Loucy (cell line): ENCODE results near the gene CTDSP2.

ENCODE experiments used
- H2AFZ ChIP-seq: fragments of 200-600 bp; sonication (generic); 2 replicates; pipeline ENCODE4 v1.6.0; 2016; ENCODE audit warnings: antibody characterized with exemption, mild to moderate bottlenecking, low read length, moderate library complexity
- H3F3A ChIP-seq: fragments of 200-600 bp; 2 replicates; pipeline ENCODE4 v1.6.0; 2016; ENCODE audit warnings: antibody characterized with exemption, low read depth, mild to moderate bottlenecking
- H3K27me3 ChIP-seq: fragments of 200-600 bp; sonication (generic); 2 replicates; pipeline ENCODE4 v1.6.1; 2014; ENCODE audit warnings: low read length, mild to moderate bottlenecking; ENCODE audit not compliant: insufficient read depth, poor library complexity, severe bottlenecking
- H3K36me3 ChIP-seq: fragments of 200-600 bp; sonication (generic); 2 replicates; pipeline ENCODE4 v1.6.1; 2016; ENCODE audit warnings: low read length; ENCODE audit not compliant: insufficient read depth
- H3K4me1 ChIP-seq: fragments of 200-600 bp; sonication (generic); 2 replicates; pipeline ENCODE4 v1.5.1; 2014; ENCODE audit warnings: low read length, mild to moderate bottlenecking; ENCODE audit not compliant: insufficient read depth, poor library complexity, severe bottlenecking
- H3K4me2 ChIP-seq: fragments of 200-600 bp; sonication (generic); 2 replicates; pipeline ENCODE4 v1.6.0; 2014; ENCODE audit warnings: antibody characterized with exemption, low read length, low read depth, mild to moderate bottlenecking; ENCODE audit not compliant: poor library complexity, severe bottlenecking
- H3K4me3 ChIP-seq: fragments of 200-600 bp; sonication (generic); 2 replicates; pipeline ENCODE4 v1.5.1; 2014; ENCODE audit warnings: low read length, mild to moderate bottlenecking, mixed read lengths; ENCODE audit not compliant: poor library complexity, severe bottlenecking
- H3K79me2 ChIP-seq: fragments of 200-600 bp; sonication (generic); 2 replicates; pipeline ENCODE4 v1.6.1; 2014; ENCODE audit warnings: low read length; ENCODE audit not compliant: insufficient read depth
- H3K9ac ChIP-seq: fragments of 200-600 bp; sonication (generic); 2 replicates; pipeline ENCODE4 v1.6.0; 2014; ENCODE audit warnings: mild to moderate bottlenecking, low read depth, low read length, moderate library complexity; ENCODE audit not compliant: poor library complexity, severe bottlenecking
- H3K9me2 ChIP-seq: fragments of 200-600 bp; sonication (generic); replicated peaks from 2 replicates; pipeline ENCODE4 v1.6.1; 2016; ENCODE audit warnings: low read depth, low read length, mixed read lengths
- H3K9me3 ChIP-seq: fragments of 200-600 bp; sonication (generic); 2 replicates; pipeline ENCODE4 v1.6.1; 2014; ENCODE audit warnings: mild to moderate bottlenecking, antibody characterized with exemption, low read length, low read depth; ENCODE audit not compliant: insufficient read depth
- H4K20me1 ChIP-seq: fragments of 200-600 bp; sonication (generic); 2 replicates; pipeline ENCODE4 v1.6.0; 2014; ENCODE audit warnings: antibody characterized with exemption, low read length, mild to moderate bottlenecking; ENCODE audit not compliant: insufficient read depth, poor library complexity, severe bottlenecking
- CTCF ChIP-seq: fragments of 200-600 bp; sonication (generic); conservative IDR thresholded peaks from 2 replicates; pipeline ENCODE4 v1.5.1; 2014; ENCODE audit warnings: mild to moderate bottlenecking, antibody characterized with exemption, low read length
- EZH2phosphoT487 ChIP-seq: fragments of 200-600 bp; IDR thresholded peaks from 2 replicates; pipeline ENCODE4 v1.6.1; 2018; ENCODE audit warnings: antibody characterized with exemption, mild to moderate bottlenecking, moderate library complexity, borderline replicate concordance

Gene CTDSP2

DNA sequence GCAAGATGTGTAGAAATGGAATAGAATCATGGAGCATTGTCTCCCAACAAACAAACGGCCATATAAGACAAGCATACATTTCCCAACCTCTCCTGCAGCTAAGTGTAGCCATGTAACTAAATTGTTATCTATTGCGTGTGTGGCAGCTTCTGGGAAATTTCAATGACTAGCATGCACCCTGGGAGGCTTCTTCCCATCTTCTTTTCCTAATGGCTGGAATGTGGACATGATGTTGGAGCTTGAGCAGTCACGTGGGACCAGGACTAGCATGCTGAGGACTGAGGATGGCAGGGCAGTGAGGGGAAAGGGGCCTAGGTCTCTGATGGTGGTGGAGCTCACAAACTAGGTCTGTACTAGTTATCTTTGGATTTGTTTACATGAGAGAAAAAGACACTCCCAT is 21.7 kb upstream of the CTDSP2 start:
- Histone ChIP-seq H4K20me1 (no peaks in the 10 kb centered on the region), H3K36me3 (no peaks in the 10 kb centered on the region), H3K9me2 (no peaks in the 10 kb centered on the region), H3F3A (no peaks in the 10 kb centered on the region), H3K4me3 (no peak overlapping the region), H3K4me1 (no peaks in the 10 kb centered on the region), H3K4me2 (no peak overlapping the region), H3K9ac (no peak overlapping the region), H3K79me2 (no peaks in the 10 kb centered on the region), H2AFZ (no peak overlapping the region), H3K27me3 (no peaks in the 10 kb centered on the region), H3K9me3 (no peaks in the 10 kb centered on the region)
- TF ChIP-seq EZH2phosphoT487 (no peak), CTCF (no peak)

DNA sequence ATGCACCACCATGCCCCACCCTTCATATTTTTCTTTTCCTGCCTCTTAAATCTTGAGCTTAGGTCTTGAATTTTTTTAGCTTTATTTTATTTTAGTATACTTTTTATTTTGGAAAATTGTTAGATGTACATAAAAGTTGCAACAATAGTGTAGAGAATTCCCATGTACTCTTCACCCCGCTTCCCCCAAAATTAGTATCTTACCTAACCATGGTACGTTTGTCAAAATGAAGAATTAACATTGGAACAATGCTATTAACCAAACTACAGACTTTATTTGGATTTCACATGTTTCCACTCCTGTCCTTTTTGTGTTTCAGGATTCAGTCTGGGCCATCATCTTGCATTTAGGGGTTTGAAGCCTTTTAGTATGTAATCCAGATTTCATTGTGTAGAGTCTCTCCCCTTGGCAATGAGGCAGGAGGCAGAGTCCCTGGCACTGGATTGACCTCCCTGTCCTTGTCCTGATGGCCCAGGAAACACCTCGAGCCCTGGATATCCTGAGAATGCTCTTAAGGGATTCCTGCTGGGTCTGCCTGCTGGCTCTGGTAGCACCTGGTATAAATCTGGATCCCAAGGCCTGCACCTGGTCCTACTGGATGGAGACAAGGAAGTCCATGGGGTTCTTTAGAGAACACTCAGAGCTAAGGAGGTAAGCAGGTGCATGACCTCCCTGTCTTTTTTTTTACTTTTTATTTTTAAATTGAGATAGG is 19.9 kb upstream of the CTDSP2 start:
- Histone ChIP-seq H3K79me2 (no peaks in the 10 kb centered on the region), H3K4me2 (no peak overlapping the region), H3F3A (no peaks in the 10 kb centered on the region), H3K4me1 (no peaks in the 10 kb centered on the region), H3K27me3 (no peaks in the 10 kb centered on the region), H3K36me3 (no peaks in the 10 kb centered on the region), H3K9me3 (no peaks in the 10 kb centered on the region), H4K20me1 (no peaks in the 10 kb centered on the region), H3K9ac (no peak overlapping the region), H3K9me2 (no peaks in the 10 kb centered on the region), H3K4me3 (no peak overlapping the region), H2AFZ (no peak overlapping the region)
- TF ChIP-seq EZH2phosphoT487 (no peak), CTCF (no peak)

DNA sequence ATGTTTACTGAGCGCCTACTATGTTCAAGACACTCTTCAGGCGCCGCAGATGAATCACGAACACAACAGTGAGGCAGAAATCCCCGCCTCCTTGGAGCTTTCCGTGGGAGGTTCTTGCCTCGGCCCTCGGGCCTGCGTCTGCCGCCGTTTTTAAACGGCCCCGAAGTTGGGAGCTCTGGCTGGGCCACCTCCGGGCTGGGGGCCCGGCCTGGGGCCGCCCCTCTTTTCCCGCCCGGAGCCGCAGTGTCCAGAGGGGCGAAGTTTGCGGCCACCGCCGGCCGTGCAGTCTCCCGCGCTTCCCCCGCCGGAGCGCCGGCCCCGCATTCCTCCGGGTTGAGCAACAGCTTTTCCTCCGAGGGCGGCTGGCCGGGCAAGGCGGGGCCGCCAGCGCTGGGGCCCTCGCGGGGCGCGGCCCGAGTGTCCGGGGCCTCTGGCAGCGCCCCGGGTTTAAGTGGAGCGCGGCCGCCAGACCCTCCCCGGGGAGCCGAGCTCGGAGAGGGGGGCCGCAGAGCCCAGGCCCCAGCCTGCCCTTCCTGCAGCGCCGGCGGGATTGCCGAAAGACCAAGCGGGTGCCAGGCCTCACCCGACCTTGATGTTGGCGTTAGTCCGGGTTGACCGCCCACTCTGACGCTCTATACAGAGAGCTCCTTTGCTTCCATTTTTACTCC is 18.7 kb upstream of the CTDSP2 start:
- no peaks in the 10 kb centered on the region for H3K27me3 ChIP-seq

More for the DNA sequence above, 18.7 kb upstream of the CTDSP2 start:
- H3K9me3 ChIP-seq, result no peaks in the 10 kb centered on the region
- H4K20me1 ChIP-seq, result no peaks in the 10 kb centered on the region
- no peaks in the 10 kb centered on the region for H3F3A ChIP-seq
- no peak overlapping the region for H3K4me2 ChIP-seq
- no peaks in the 10 kb centered on the region for H3K9me2 ChIP-seq
- no peak overlapping the region for H2AFZ ChIP-seq
- H3K9ac ChIP-seq, result no peak overlapping the region
- H3K79me2 ChIP-seq, result no peaks in the 10 kb centered on the region
- H3K36me3 ChIP-seq, result no peaks in the 10 kb centered on the region
- H3K4me3 ChIP-seq, result no peak overlapping the region
- TF ChIP-seq CTCF (no peak), EZH2phosphoT487 (no peak)
- no peaks in the 10 kb centered on the region for H3K4me1 ChIP-seq
